HFF-Myc (cell line): Measurements from ENCODE around the gene TPRG1.

Experiments used
- DNase-seq: peaks from one replicate; pipeline ENCODE4 v3.0.0-alpha.2; 2011; ENCODE audit warnings: low read depth; ENCODE audit errors: extremely low read depth
- H3K4me3 ChIP-seq: replicated peaks from 2 replicates; pipeline ENCODE4 v1.5.1; 2011; ENCODE audit warnings: low read depth, mild to moderate bottlenecking, control low read depth, low read length
- CTCF ChIP-seq: IDR thresholded peaks from 2 replicates; pipeline ENCODE4 v1.5.1; 2012; ENCODE audit warnings: mild to moderate bottlenecking, low read depth, low read length, control low read depth; ENCODE audit errors: missing control alignments

TPRG1 gene

DNA sequence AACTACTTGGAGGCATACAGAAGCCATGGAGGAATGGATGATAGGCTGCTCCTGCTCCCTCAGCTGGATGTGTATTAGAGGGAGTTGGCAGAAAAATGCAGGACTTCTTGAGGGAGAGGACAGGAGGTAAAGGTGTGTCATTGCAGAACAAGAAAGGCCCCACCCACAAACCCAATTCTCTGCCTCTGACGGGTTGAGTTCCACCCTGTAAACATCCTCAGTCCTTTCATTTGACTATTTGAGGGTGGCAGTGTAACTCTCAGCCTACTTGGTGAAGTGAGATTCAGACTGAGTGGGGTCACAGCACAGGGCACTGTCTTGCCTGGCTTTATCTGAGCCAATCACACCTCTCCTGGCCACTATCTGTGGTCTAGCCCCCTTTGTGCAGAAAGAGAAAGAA, at the start of gene TPRG1:
TSS of gene TPRG1 (plus strand) at position 265 of the 400 bp plus-strand sequence. CDS start 35,414 bp downstream, outside the sequence.
- no peak for TF ChIP-seq CTCF
- DNase-seq = no peak
- H3K4me3 ChIP-seq = no peak within 1 kb of the TSS

- no peak for DNase-seq
- no peak for TF ChIP-seq CTCF
- no peak overlapping the region for H3K4me3 ChIP-seq
Measured at GRCh38 chr3:189122110-189122509, 49.7 kb upstream of the TPRG1 start.

- H3K4me3 ChIP-seq = no peak overlapping the region
- no peak for TF ChIP-seq CTCF
- DNase-seq = no peak
Measured at GRCh38 chr3:189122526-189123205, 49.1 kb upstream of the TPRG1 start.

DNA sequence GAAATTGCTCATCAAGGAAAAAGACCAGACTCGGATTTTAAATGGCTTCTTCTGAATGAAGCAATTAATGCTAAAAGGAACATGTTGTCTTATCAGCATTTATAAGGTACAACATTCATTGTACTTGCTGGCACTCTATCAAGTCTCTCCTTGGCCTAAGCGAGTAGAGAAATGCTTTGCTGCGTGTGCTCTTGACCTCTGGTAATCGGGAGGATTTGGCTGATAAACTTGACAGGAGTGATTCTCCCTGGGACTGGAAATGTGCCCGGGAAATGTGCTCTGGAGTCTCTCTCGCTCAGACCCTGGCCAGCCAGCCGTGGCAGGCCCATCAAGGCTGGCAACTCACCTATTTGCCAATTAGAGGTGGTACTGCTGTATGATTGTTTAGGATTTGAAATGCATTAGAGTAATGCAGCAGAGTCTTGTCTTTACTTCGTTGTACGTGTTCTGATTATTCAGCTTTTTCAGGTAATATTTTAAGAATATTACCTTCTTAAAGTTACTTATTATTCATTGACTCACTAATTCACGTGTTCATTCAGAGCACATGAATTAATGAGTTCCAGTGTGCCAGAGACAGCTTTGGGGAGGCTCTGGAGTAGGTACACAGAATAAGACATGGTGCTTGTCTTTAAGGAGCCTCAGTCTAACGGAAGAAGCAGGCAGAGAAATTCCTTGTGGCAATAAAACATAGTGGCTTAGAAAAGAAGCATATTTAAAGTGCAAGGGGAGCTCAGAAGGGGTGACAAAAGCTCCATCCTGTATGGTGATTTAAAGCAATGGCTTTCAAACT, 48.0 kb upstream of the TPRG1 start:
- DNase-seq = no peak
- no peak overlapping the region for H3K4me3 ChIP-seq
- TF ChIP-seq CTCF = no peak

- DNase-seq = peak; percentile 69
- H3K4me3 ChIP-seq = no peak overlapping the region
- no peak for TF ChIP-seq CTCF
Measured at GRCh38 chr3:189132231-189132671, 39.5 kb upstream of the TPRG1 start.

DNA sequence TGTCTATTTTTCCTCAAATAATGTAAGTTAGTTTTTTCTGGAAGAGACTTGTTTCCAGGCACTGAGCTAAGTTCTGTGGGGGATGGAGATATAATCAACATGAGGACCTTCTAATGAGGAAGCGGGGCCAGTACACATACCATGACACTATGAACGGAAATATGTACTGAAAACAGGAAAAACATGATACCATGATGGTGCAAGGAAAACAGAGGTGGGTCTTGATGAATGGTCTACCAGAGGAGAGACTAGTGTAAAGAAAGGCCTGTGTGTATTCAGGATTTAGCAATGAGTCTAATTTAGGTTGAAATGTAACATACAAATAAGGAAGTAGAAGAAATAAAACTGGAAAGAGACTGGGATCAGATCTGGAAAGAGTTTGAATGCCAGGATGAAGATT, 38.9 kb upstream of the TPRG1 start:
- no peak for DNase-seq
- no peak for TF ChIP-seq CTCF

More for the DNA sequence above, 38.9 kb upstream of the TPRG1 start:
- no peak overlapping the region for H3K4me3 ChIP-seq
